Chondrocyte (in vitro differentiated cells): ENCODE data around the gene MBOAT2. TPM values are rescaled to one million over a fixed set of nuclear protein-coding genes. Genes with fewer than 3 reads are reported as not detected.

Experiments used
- DNase-seq: peaks from one replicate; pipeline ENCODE4 v3.0.0; 2021; ENCODE audit warnings: mixed read lengths, low spot score
- H3K27ac Mint-ChIP-seq: one replicate; pipeline ENCODE4 v1.8.0; 2021; ENCODE audit warnings: mild to moderate bottlenecking, moderate library complexity, mixed read lengths; ENCODE audit not compliant: unreplicated experiment
- H3K27me3 Mint-ChIP-seq: 2 replicates; pipeline ENCODE4 v1.8.0; 2021; ENCODE audit warnings: low read depth, mixed read lengths
- H3K36me3 Mint-ChIP-seq: 2 replicates; pipeline ENCODE4 v1.8.0; 2021; ENCODE audit warnings: low read depth, mixed read lengths
- H3K4me1 Mint-ChIP-seq: 2 replicates; pipeline ENCODE4 v1.8.0; 2021; ENCODE audit warnings: low read depth, mild to moderate bottlenecking, mixed read lengths
- H3K4me3 Mint-ChIP-seq: one replicate; pipeline ENCODE4 v1.8.0; 2021; ENCODE audit warnings: mild to moderate bottlenecking, moderate library complexity, mixed read lengths; ENCODE audit not compliant: unreplicated experiment
- H3K9me3 Mint-ChIP-seq: 2 replicates; pipeline ENCODE4 v1.8.0; 2021; ENCODE audit warnings: low read depth, mixed read lengths
- CTCF ChIP-seq: fragments of 200-600 bp; sonication (generic); IDR thresholded peaks from 2 replicates; pipeline ENCODE4 v1.5.0; 2021; ENCODE audit warnings: antibody characterized with exemption, mild to moderate bottlenecking, moderate library complexity
- total RNA-seq: library from RNA; stranded (reverse); gene quantifications from 3 replicates; pipeline ENCODE4 v1.2.1, GENCODE V29; 2021

Gene MBOAT2
- total RNA-seq, 1 donor from 2014 or later = 40.2 TPM

- no peak for TF ChIP-seq CTCF
- no peak overlapping the region for H3K4me3 Mint-ChIP-seq
- H3K27me3 Mint-ChIP-seq = no peaks in the 10 kb centered on the region
- no peak for DNase-seq
- no peak overlapping the region for H3K27ac Mint-ChIP-seq
- no peaks in the 10 kb centered on the region for H3K4me1 Mint-ChIP-seq
- no peaks in the 10 kb centered on the region for H3K9me3 Mint-ChIP-seq
- H3K36me3 Mint-ChIP-seq = no peaks in the 10 kb centered on the region
Observed at GRCh38 chr2:8851811-8852560, 151.5 kb downstream of the MBOAT2 start.

- Mint-ChIP-seq H3K4me3 (no peak overlapping the region), H3K9me3 (no peaks in the 10 kb centered on the region), H3K36me3 (no peaks in the 10 kb centered on the region), H3K27me3 (no peaks in the 10 kb centered on the region), H3K4me1 (no peaks in the 10 kb centered on the region), H3K27ac (peak overlapping the region; percentile 5)
- DNase-seq = no peak
- no peak for TF ChIP-seq CTCF
Observed at GRCh38 chr2:8850845-8851487, 152.5 kb downstream of the MBOAT2 start.

- H3K36me3 Mint-ChIP-seq = no peaks in the 10 kb centered on the region
- H3K4me1 Mint-ChIP-seq = peaks cover 5% of the 10 kb centered on the region
- no peak overlapping the region for H3K27ac Mint-ChIP-seq
- no peak overlapping the region for H3K4me3 Mint-ChIP-seq
- no peaks in the 10 kb centered on the region for H3K27me3 Mint-ChIP-seq
- no peaks in the 10 kb centered on the region for H3K9me3 Mint-ChIP-seq
- TF ChIP-seq CTCF = no peak
- no peak for DNase-seq
Observed at GRCh38 chr2:8849327-8849726, 154.2 kb downstream of the MBOAT2 start.

GRCh38 chr2:8848328-8849100 is 155.0 kb downstream of the MBOAT2 start:
- no peaks in the 10 kb centered on the region for H3K27me3 Mint-ChIP-seq
- no peak overlapping the region for H3K4me3 Mint-ChIP-seq
- no peak overlapping the region for H3K27ac Mint-ChIP-seq
- no peak for TF ChIP-seq CTCF
- H3K4me1 Mint-ChIP-seq = peaks cover 6% of the 10 kb centered on the region
- DNase-seq = no peak
- H3K36me3 Mint-ChIP-seq = no peaks in the 10 kb centered on the region
- H3K9me3 Mint-ChIP-seq = no peaks in the 10 kb centered on the region

GRCh38 chr2:8847400-8847799 is 156.1 kb downstream of the MBOAT2 start:
- no peak for TF ChIP-seq CTCF
- no peaks in the 10 kb centered on the region for H3K9me3 Mint-ChIP-seq
- H3K4me1 Mint-ChIP-seq = peaks cover 6% of the 10 kb centered on the region
- H3K36me3 Mint-ChIP-seq = no peaks in the 10 kb centered on the region
- no peak for DNase-seq
- H3K27ac Mint-ChIP-seq = no peak overlapping the region
- H3K27me3 Mint-ChIP-seq = no peaks in the 10 kb centered on the region
- no peak overlapping the region for H3K4me3 Mint-ChIP-seq
